Mammary epithelial cell (primary cell): Measurements from ENCODE around the gene BANK1.

ENCODE experiments used
- CTCF ChIP-seq, 2 donors: IDR thresholded peaks in 1 of 2; conservative IDR thresholded peaks in 1 of 2; 2 replicates each; pipeline ENCODE4 v1.5.1; 2011 to 2012; ENCODE audit warnings: inconsistent platforms in 2 of 2, low read length in 2 of 2, mild to moderate bottlenecking in 2 of 2, control low read depth in 1 of 2, low read depth in 1 of 2; ENCODE audit not compliant: insufficient read depth in 1 of 2; ENCODE audit errors: extremely low read depth in 1 of 2
- EZH2 ChIP-seq: IDR thresholded peaks from 2 replicates; pipeline ENCODE4 v1.6.1; 2012; ENCODE audit warnings: low read length, inconsistent platforms, borderline replicate concordance

- TF ChIP-seq CTCF (conservative IDR thresholded peaks at IDR 0.05 in 1 of 2, IDR thresholded peaks at IDR 0.05 in 1 of 2; ENCODE audit: extremely low read depth in 1 of 2, insufficient read depth in 1 of 2, low read depth in 1 of 2, low read length in 2 of 2): no peak
- no peak for TF ChIP-seq EZH2
Measured at GRCh38 chr4:101782546-101782945, 8.0 kb upstream of the BANK1 start.
